Endothelial cell of umbilical vein (primary cell): ENCODE results near the gene C3orf38. TPM values are rescaled to one million over a fixed set of nuclear protein-coding genes. Genes with fewer than 3 reads are reported as not detected.

Source experiments
- BruUV-seq: library from RNA; stranded (reverse); fragments of 400-500 nt; replicated peaks from 2 replicates; lab custom pipeline; 2021; lab: Mats Ljungman, UMichigan
- CTCF ChIA-PET: fragments of 300-600, 350-600 bp; sonication (Branson Sonifier 250); formaldehyde crosslinking; loops from one replicate; lab custom pipeline; 2021; ENCODE audit warnings: antibody characterized with exemption, inconsistent platforms; lab: Charles Lee
- POLR2A ChIA-PET: fragments of 300-600, 350-600 bp; sonication (Branson Sonifier 250); formaldehyde crosslinking; loops from one replicate; lab custom pipeline; 2021; ENCODE audit warnings: antibody characterized with exemption, inconsistent platforms; lab: Charles Lee
- DNase-seq: peaks from one replicate; pipeline ENCODE4 v3.0.0-alpha.2; 2011; ENCODE audit warnings: low read depth, low spot score
- FAIRE-seq: peaks from 2 replicates; lab custom pipeline; 2011; peaks lifted over from hg19 to GRCh38; lab: Jason Lieb, UNC
- H2AFZ ChIP-seq: 2 replicates; pipeline ENCODE4 v1.6.0; 2012; ENCODE audit warnings: low read depth, low read length, control low read depth, inconsistent platforms
- H3K27ac ChIP-seq: 2 replicates; pipeline ENCODE4 v1.5.1; 2011; ENCODE audit warnings: low read depth, mild to moderate bottlenecking, control low read depth, low read length, moderate library complexity; ENCODE audit not compliant: insufficient read depth
- H3K27me3 ChIP-seq, 2 experiments: 2 replicates each; pipeline versions ENCODE4 v1.6.0 to v1.6.1; 2011; ENCODE audit warnings: low read length in 2 of 2, mixed read lengths in 1 of 2; ENCODE audit not compliant: control insufficient read depth in 2 of 2, insufficient read depth in 2 of 2
- H3K36me3 ChIP-seq, 2 experiments: 2 replicates in 1 of 2; 3 replicates in 1 of 2; pipeline ENCODE4 v1.5.1; 2011; ENCODE audit warnings: low read length in 2 of 2, mild to moderate bottlenecking in 1 of 2, moderate library complexity in 1 of 2; ENCODE audit not compliant: control insufficient read depth in 2 of 2, insufficient read depth in 2 of 2; ENCODE audit errors: extremely low read depth in 1 of 2
- H3K4me1 ChIP-seq: 3 replicates; pipeline ENCODE4 v1.5.1; 2011; ENCODE audit warnings: mild to moderate bottlenecking, low read length; ENCODE audit not compliant: control insufficient read depth, insufficient read depth; ENCODE audit errors: extremely low read depth
- H3K4me2 ChIP-seq: 2 replicates; pipeline ENCODE4 v1.6.1; 2011; ENCODE audit warnings: low read length, control low read depth, mixed read lengths; ENCODE audit not compliant: insufficient read depth
- H3K4me3 ChIP-seq, 3 experiments: fragments of 200-600 bp in 1 of 3; sonication (generic), shearing (Covaris generic) in 1 of 3; replicated peaks in 1 of 3; 2 replicates each; pipeline ENCODE4 v1.5.1; 2011 to 2016; ENCODE audit warnings: control low read depth in 3 of 3, low read length in 3 of 3, mild to moderate bottlenecking in 2 of 3, inconsistent platforms in 1 of 3, low read depth in 1 of 3, moderate library complexity in 1 of 3; ENCODE audit not compliant: insufficient read depth in 1 of 3
- H3K79me2 ChIP-seq: 2 replicates; pipeline ENCODE4 v1.6.0; 2012; ENCODE audit warnings: low read length, inconsistent platforms; ENCODE audit not compliant: control insufficient read depth, insufficient read depth
- H3K9ac ChIP-seq: replicated peaks from 2 replicates; pipeline ENCODE3; 2011; ENCODE audit warnings: low read length, control low read depth; ENCODE audit not compliant: insufficient read depth; ENCODE audit errors: extremely low read depth
- H3K9me1 ChIP-seq: replicated peaks from 3 replicates; pipeline ENCODE4 v1.6.0; 2011; ENCODE audit warnings: mild to moderate bottlenecking, low read length; ENCODE audit not compliant: control insufficient read depth, insufficient read depth; ENCODE audit errors: extremely low read depth
- H3K9me3 ChIP-seq: replicated peaks from 2 replicates; pipeline ENCODE4 v1.5.1; 2012; ENCODE audit warnings: low read length, inconsistent platforms; ENCODE audit not compliant: control insufficient read depth, insufficient read depth
- H4K20me1 ChIP-seq: replicated peaks from 2 replicates; pipeline ENCODE3; 2011; ENCODE audit warnings: mild to moderate bottlenecking, low read length; ENCODE audit not compliant: control insufficient read depth, insufficient read depth; ENCODE audit errors: extremely low read depth
- CTCF ChIP-seq, 2 donors: IDR thresholded peaks; 1 replicate in 1 of 2; 2 replicates in 1 of 2; pipeline ENCODE4 v1.5.1; 2011; ENCODE audit warnings: low read length in 2 of 2, mild to moderate bottlenecking in 2 of 2, moderate library complexity in 2 of 2, control low read depth in 1 of 2, inconsistent platforms in 1 of 2, low read depth in 1 of 2; ENCODE audit not compliant: insufficient read depth in 1 of 2; ENCODE audit errors: extremely low read depth in 1 of 2
- EZH2 ChIP-seq: IDR thresholded peaks from 2 replicates; pipeline ENCODE4 v1.6.1; 2012; ENCODE audit warnings: borderline replicate concordance, low read depth, mild to moderate bottlenecking, moderate library complexity, low read length, inconsistent platforms; ENCODE audit not compliant: severe bottlenecking
- MAX ChIP-seq: IDR thresholded peaks from 2 replicates; pipeline ENCODE4 v1.6.1; 2011; ENCODE audit not compliant: insufficient read depth, insufficient read length
- POLR2A ChIP-seq: IDR thresholded peaks from 2 replicates; pipeline ENCODE4 v1.6.1; 2012; ENCODE audit warnings: low read depth, mild to moderate bottlenecking, control low read depth, low read length
- POLR2AphosphoS5 ChIP-seq: IDR thresholded peaks from 2 replicates; pipeline ENCODE4 v1.6.1; 2012; ENCODE audit warnings: low read depth, mild to moderate bottlenecking, control low read depth, low read length, moderate library complexity; ENCODE audit not compliant: insufficient read depth
- dilution Hi-C: fragments of 300-500 bp; cut with MboI; formaldehyde crosslinking; loops from one replicate; pipeline ENCODE4 v1.15.0; 2019; ENCODE audit warnings: low sequenced_read_pairs; ENCODE audit not compliant: extremely low pct_ligation_motif_present
- intact Hi-C: fragments of 100-400 bp; cut with micrococcal nuclease; formaldehyde crosslinking; loops from one replicate; pipeline ENCODE4 v1.10.0; 2022
- polyA plus RNA-seq, 4 experiments: library from polyadenylated mRNA; depleted of rRNA in 3 of 4; stranded (reverse) in 3 of 4; unstranded in 1 of 4; fragments of >200 nt; gene quantifications; 2 replicates each; pipeline versions ENCODE4 v1.2.1 to v1.2.3, GENCODE V29; 2011 to 2012; ENCODE audit warnings: missing spikeins in 1 of 4
- total RNA-seq: library from RNA; stranded (reverse); gene quantifications from 2 replicates; pipeline ENCODE4 v1.2.3, GENCODE V29; 2021

The C3orf38 gene
- total and polyA plus RNA-seq, 2 donors (not counting 3 experiments of a cell fraction or from before 2014, with no cell fraction given), result 5.2 to 17.9 TPM

GRCh38 chr3:88150806-88151205, 1.0 kb downstream of the C3orf38 start:
- FAIRE-seq, result no peak
- H3K36me3 ChIP-seq, result peaks cover 2 to 3% of the 10 kb centered on the region in 2 experiments
- CTCF ChIA-PET, result interaction anchor here (1.8 to 2.8 kb wide), 3 partner anchors 30 to 146 kb away, joined by 6 to 12 read pairs (median 9); no protein-coding TSS in a partner anchor
- peaks cover 29% of the 10 kb centered on the region for H3K79me2 ChIP-seq
- peaks cover 13% of the 10 kb centered on the region for H3K4me1 ChIP-seq
- H3K27ac ChIP-seq, result peak overlapping the region; percentile 32
- POLR2A ChIA-PET, result interaction anchor here (0.6 kb wide), 1 partner anchor 20 kb away, joined by 3 read pairs; no protein-coding TSS in a partner anchor
- H3K4me3 ChIP-seq, result peak overlapping the region; percentile 92 to 100 (median 96)
- H3K9me3 ChIP-seq, result no peaks in the 10 kb centered on the region
- no peak overlapping the region for H2AFZ ChIP-seq
- no peak for TF ChIP-seq POLR2A
- no peak for TF ChIP-seq POLR2AphosphoS5
- no peak for TF ChIP-seq MAX
- intact Hi-C loops, result no loop called here
- BruUV-seq, result no TSS peak
- no peaks in the 10 kb centered on the region for H3K27me3 ChIP-seq
- H3K9ac ChIP-seq, result peak overlapping the region; percentile 61
- peak; percentile 39 for DNase-seq
- no peaks in the 10 kb centered on the region for H3K9me1 ChIP-seq
- dilution Hi-C loops, result no loop called here
- H3K4me2 ChIP-seq, result peak overlapping the region; percentile 98
- no peaks in the 10 kb centered on the region for H4K20me1 ChIP-seq

- DNase-seq (peak; percentile 16), FAIRE-seq (no peak)
- no peaks in the 10 kb centered on the region for H3K9me3 ChIP-seq
- H3K4me1 ChIP-seq, result peaks cover 13% of the 10 kb centered on the region
- H2AFZ ChIP-seq, result no peak overlapping the region
- ChIA-PET POLR2A (no interaction called here), CTCF (interaction anchor here (1.8 to 2.8 kb wide), 2 partner anchors 29 to 147 kb away, joined by 6 to 9 read pairs; no protein-coding TSS in a partner anchor)
- peaks cover 34% of the 10 kb centered on the region for H3K79me2 ChIP-seq
- intact Hi-C loops (no loop called here), dilution Hi-C loops (no loop called here)
- H4K20me1 ChIP-seq, result no peaks in the 10 kb centered on the region
- H3K4me2 ChIP-seq, result peak overlapping the region; percentile 98
- TF ChIP-seq CTCF (IDR thresholded peaks at IDR 0.05; ENCODE audit: extremely low read depth in 1 of 2, insufficient read depth in 1 of 2, low read depth in 1 of 2, low read length in 2 of 2), result no peak
- no peak for TF ChIP-seq EZH2
- TF ChIP-seq MAX, result no peak
- H3K27me3 ChIP-seq, result no peaks in the 10 kb centered on the region
- BruUV-seq, result no TSS peak
- peak overlapping the region in 1 of 3 experiments; percentile 96 for H3K4me3 ChIP-seq
- no peak overlapping the region for H3K27ac ChIP-seq
- no peaks in the 10 kb centered on the region for H3K9me1 ChIP-seq
- H3K9ac ChIP-seq, result peak overlapping the region; percentile 61
- peaks cover 5 to 6% of the 10 kb centered on the region in 2 experiments for H3K36me3 ChIP-seq
These were observed 1.6 kb downstream of the C3orf38 start for GRCh38 chr3:88151358-88151757.
